HG03025 (cell line): Measurements from ENCODE around the gene SNX22.

Experiments used
- ATAC-seq: cut with Tn5 transposase; IDR thresholded peaks from one replicate; pipeline ENCODE4 v1.9.1; 2021; ENCODE audit warnings: mild to moderate bottlenecking, moderate library complexity; ENCODE audit not compliant: unreplicated experiment, low FRiP score

SNX22 gene

GRCh38 chr15:64153480-64154367, 2.2 kb downstream of the SNX22 start:
- ATAC-seq, result peak; percentile 62

- ATAC-seq, result no peak
These were observed 4.5 kb downstream of the SNX22 start for GRCh38 chr15:64155802-64156651.

- ATAC-seq, result no peak
These were observed 5.3 kb downstream of the SNX22 start for GRCh38 chr15:64156652-64157331.

- no peak for ATAC-seq
These were observed 6.1 kb downstream of the SNX22 start for GRCh38 chr15:64157599-64158125.

GRCh38 chr15:64158363-64159134, 7.0 kb downstream of the SNX22 start:
- ATAC-seq, result no peak

- ATAC-seq, result no peak
These were observed 10.4 kb downstream of the SNX22 start for GRCh38 chr15:64161688-64162477.

- peak; percentile 23 for ATAC-seq
These were observed 10.9 kb downstream of the SNX22 start for GRCh38 chr15:64162478-64162868.

GRCh38 chr15:64162869-64163658, 11.5 kb downstream of the SNX22 start, which contains the start of gene PPIB:
PPIB (minus strand) TSS chr15:64163022; CDS start chr15:64162986, 36 bp downstream.
- peak; percentile 86 for ATAC-seq

- ATAC-seq, result peak; percentile 1
These were observed 12.3 kb downstream of the SNX22 start for GRCh38 chr15:64163659-64164362.

- ATAC-seq, result no peak
These were observed 12.9 kb downstream of the SNX22 start for GRCh38 chr15:64164436-64164835.

- ATAC-seq, result no peak
These were observed 14.8 kb downstream of the SNX22 start for GRCh38 chr15:64166102-64166890.

GRCh38 chr15:64180235-64180824, 28.8 kb downstream of the SNX22 start:
- ATAC-seq, result no peak

- no peak for ATAC-seq
These were observed 31.4 kb downstream of the SNX22 start for GRCh38 chr15:64182859-64183370.

- ATAC-seq, result no peak
These were observed 33.8 kb downstream of the SNX22 start for GRCh38 chr15:64185146-64185911.

- no peak for ATAC-seq
These were observed 36.1 kb downstream of the SNX22 start for GRCh38 chr15:64187396-64188191.
